ENCODE measurements around the gene DRC1. TPM values are rescaled to one million over a fixed set of nuclear protein-coding genes. Genes with fewer than 3 reads are reported as not detected.

DRC1 gene
- total and polyA plus RNA-seq, 12 donors = 0.10 to 0.56 (median 0.14) TPM; not detected in 7

DNA sequence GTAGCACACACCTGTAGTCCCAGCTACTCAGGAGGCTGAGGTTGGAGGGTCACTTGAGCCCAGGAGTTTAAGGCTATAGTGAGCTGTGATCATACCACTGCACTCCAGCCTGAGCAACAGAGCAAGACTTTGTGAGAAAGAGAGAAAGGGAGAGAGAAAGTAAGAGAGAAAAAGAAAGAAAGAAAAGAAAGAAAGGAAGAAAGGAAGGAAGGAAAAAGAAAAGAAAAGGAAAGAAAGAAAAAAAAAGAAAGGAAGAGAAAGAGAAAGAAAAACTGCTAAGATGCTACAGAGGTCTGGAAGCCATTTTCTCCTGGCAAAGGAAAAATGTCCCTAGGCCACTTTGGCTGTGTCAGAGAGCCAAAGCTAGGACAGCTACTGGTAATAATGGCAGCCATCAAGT, 30.6 kb downstream of the DRC1 start:
- Histone ChIP-seq H3K4me1 (replicated peaks in 1 of 2) (no peaks in the 10 kb centered on the region), H3K27ac (no peak overlapping the region), H3K27me3 (no peaks in the 10 kb centered on the region), H3K36me3 (replicated peaks in 1 of 2) (no peaks in the 10 kb centered on the region), H3K9me3 (replicated peaks in 1 of 3) (no peaks in the 10 kb centered on the region), H3K4me3 (no peak overlapping the region)
- TF ChIP-seq, protein P1, sequence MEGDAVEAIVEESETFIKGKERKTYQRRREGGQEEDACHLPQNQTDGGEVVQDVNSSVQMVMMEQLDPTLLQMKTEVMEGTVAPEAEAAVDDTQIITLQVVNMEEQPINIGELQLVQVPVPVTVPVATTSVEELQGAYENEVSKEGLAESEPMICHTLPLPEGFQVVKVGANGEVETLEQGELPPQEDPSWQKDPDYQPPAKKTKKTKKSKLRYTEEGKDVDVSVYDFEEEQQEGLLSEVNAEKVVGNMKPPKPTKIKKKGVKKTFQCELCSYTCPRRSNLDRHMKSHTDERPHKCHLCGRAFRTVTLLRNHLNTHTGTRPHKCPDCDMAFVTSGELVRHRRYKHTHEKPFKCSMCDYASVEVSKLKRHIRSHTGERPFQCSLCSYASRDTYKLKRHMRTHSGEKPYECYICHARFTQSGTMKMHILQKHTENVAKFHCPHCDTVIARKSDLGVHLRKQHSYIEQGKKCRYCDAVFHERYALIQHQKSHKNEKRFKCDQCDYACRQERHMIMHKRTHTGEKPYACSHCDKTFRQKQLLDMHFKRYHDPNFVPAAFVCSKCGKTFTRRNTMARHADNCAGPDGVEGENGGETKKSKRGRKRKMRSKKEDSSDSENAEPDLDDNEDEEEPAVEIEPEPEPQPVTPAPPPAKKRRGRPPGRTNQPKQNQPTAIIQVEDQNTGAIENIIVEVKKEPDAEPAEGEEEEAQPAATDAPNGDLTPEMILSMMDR (IDR thresholded peaks at IDR 0.05) = no peak
- no peak for TF ChIP-seq POLR2A (IDR thresholded peaks at IDR 0.05)
- DNase-seq = no peak
- intact Hi-C loops (cut with DNase I) = no loop called here

DNA sequence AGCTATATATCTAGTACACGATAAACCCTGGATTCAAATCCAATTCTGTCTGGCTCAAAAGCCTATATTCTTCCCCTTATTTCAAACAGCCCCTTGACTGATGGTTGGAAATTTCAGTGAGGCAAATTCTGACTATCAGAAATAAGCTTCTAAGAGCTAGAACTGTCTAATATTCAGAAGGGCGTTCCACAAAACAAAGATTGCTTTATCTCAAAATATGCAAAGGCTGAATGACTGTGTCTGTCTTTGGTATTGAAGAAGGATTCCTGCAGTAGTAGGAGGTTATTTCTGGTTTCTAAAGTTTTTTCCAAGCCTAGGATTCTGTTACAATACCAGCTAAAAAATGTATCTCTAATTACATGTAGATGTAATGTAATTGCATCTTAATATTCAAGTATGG, 31.1 kb downstream of the DRC1 start:
- intact Hi-C loops (cut with DNase I) = no loop called here
- 40 to 69% (median 53%) methylated on average over 2 of the region's 2 CpGs for WGBS, 4 donors

GRCh38 chr2:26435106-26435505, 33.4 kb downstream of the DRC1 start:
- H3K4me3 ChIP-seq = no peak overlapping the region
- no peaks in the 10 kb centered on the region for H3K36me3 ChIP-seq (replicated peaks in 1 of 2)
- no peak for TF ChIP-seq POLR2A (IDR thresholded peaks at IDR 0.05)
- TF ChIP-seq, protein P1 (IDR thresholded peaks at IDR 0.05) = no peak
- H3K27ac ChIP-seq = no peak overlapping the region
- intact Hi-C loops (cut with DNase I) = no loop called here
- no peak for DNase-seq
- WGBS, 4 donors = 71 to 89% (median 77%) methylated on average over 2 of the region's 2 CpGs
- no peaks in the 10 kb centered on the region for H3K27me3 ChIP-seq
- H3K9me3 ChIP-seq (replicated peaks in 1 of 3) = no peaks in the 10 kb centered on the region
- H3K4me1 ChIP-seq (replicated peaks in 1 of 2) = no peaks in the 10 kb centered on the region

More for the DNA sequence above, 31.1 kb downstream of the DRC1 start:
- Histone ChIP-seq H3K9me3 (replicated peaks in 1 of 3) (no peaks in the 10 kb centered on the region), H3K36me3 (replicated peaks in 1 of 2) (no peaks in the 10 kb centered on the region), H3K27me3 (no peaks in the 10 kb centered on the region), H3K4me1 (replicated peaks in 1 of 2) (no peaks in the 10 kb centered on the region), H3K27ac (no peak overlapping the region), H3K4me3 (no peak overlapping the region)
- no peak for DNase-seq
- TF ChIP-seq, protein P1 (IDR thresholded peaks at IDR 0.05) = no peak
- TF ChIP-seq POLR2A (IDR thresholded peaks at IDR 0.05) = no peak

DNA sequence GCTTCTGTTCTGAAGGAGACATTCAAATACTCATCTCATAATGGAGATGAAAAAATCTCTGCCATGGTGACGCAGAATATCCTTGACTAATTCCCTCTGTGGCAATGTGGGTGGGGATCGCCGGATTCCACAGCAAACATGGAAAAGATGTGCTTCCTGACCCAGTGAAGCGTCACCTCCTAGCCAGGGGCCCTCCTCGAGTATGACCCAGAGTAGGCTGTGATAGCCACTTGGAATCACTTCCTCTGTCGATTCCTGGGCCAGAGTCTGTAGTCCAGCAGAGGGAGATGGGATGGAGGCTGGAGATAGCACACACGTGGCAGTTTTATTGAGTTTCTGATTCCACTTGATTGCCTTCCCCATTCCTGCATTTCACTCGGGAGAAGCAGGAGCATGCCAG, 36.8 kb downstream of the DRC1 start:
- DNase-seq = no peak
- Histone ChIP-seq H3K4me3 (no peak overlapping the region), H3K27me3 (no peaks in the 10 kb centered on the region), H3K36me3 (replicated peaks in 1 of 2) (no peaks in the 10 kb centered on the region), H3K4me1 (replicated peaks in 1 of 2) (no peaks in the 10 kb centered on the region), H3K9me3 (replicated peaks in 1 of 3) (no peaks in the 10 kb centered on the region), H3K27ac (no peak overlapping the region)
- TF ChIP-seq, protein P1 (IDR thresholded peaks at IDR 0.05) = no peak
- TF ChIP-seq POLR2A (IDR thresholded peaks at IDR 0.05) = no peak
- intact Hi-C loops (cut with DNase I) = no loop called here
- 72 to 77% (median 74%) methylated on average over 8 of the region's 8 CpGs for WGBS, 4 donors
